ENCODE results near the gene PKDREJ.

DNA sequence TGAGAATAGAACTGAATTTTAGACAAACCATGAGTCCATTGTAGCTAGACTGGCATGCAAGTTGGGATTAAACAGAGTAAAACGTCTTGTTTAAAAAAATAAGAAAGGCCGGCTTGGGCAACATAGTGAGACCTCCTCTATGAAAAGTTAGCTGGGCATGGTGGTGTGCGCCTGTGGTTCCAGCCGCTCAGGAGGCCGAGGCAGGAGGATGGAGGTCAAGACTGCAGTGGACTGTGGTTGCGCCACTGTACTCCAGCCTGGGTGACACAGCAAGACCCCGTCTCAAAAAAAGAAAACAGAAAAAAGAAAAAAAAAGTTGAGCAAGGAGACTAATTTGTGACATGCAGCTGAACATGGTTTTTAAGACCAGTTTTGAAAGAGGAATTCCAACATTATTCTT, 36.6 kb downstream of the PKDREJ start:
- no peak for TF ChIP-seq POLR2A (IDR thresholded peaks at IDR 0.05)
- no peak for TF ChIP-seq CTCF (IDR thresholded peaks at IDR 0.05)

Measured in upper lobe of left lung (tissue), 4 donors.